Measurements from ENCODE around the gene TMEM151B. TPM values are rescaled to one million over a fixed set of nuclear protein-coding genes. Genes with fewer than 3 reads are reported as not detected.

The TMEM151B gene
- not detected for total RNA-seq

DNA sequence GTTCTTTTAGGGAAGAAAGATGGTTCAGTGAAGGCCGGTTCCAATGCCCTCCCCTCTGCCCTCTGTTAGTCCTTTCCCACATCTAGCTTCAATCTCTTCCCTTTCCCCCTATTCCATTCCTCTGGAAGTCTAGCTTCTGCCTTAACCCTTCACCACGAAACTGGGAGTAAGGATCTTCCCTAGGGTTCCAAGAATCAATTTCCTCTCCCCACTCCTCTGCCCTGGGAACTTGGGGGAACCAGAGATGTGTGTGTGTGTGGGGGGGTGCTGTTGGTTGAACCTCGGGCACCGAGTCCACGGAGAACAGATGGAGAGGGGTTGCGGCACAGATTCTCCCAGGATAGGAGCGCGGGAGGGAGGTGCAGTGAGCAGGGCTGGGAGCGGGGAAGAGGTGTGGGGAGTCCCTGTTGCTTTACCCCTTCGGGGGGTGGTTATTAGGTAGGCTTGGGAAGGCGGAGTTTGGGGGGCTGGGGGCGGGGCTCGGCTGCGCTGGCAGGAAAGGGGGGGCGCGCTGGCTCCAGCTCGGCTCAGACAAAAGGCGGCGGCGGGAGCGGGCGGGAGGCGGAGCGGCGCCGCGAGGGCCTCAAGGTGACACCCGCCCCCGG, at the start of gene TMEM151B:
Gene TMEM151B (plus strand): TSS at position 530 of the 605 bp plus-strand sequence. CDS start 293 bp downstream, outside the sequence.
- Histone ChIP-seq H3K27ac (no peak within 1 kb of the TSS), H3K4me1 (peaks cover 0 to 23% (median 11%) of the 10 kb centered on the region in 3 donors), H3K27me3 (peaks cover 0 to 71% (median 10%) of the 10 kb centered on the region in 4 donors), H3K36me3 (no peaks in the 10 kb centered on the region), H3K9me3 (no peaks in the 10 kb centered on the region), H3K4me3 (peak within 1 kb of the TSS in 3 of 4 donors; percentile 26 to 68 (median 50))
- TF ChIP-seq, protein P1, sequence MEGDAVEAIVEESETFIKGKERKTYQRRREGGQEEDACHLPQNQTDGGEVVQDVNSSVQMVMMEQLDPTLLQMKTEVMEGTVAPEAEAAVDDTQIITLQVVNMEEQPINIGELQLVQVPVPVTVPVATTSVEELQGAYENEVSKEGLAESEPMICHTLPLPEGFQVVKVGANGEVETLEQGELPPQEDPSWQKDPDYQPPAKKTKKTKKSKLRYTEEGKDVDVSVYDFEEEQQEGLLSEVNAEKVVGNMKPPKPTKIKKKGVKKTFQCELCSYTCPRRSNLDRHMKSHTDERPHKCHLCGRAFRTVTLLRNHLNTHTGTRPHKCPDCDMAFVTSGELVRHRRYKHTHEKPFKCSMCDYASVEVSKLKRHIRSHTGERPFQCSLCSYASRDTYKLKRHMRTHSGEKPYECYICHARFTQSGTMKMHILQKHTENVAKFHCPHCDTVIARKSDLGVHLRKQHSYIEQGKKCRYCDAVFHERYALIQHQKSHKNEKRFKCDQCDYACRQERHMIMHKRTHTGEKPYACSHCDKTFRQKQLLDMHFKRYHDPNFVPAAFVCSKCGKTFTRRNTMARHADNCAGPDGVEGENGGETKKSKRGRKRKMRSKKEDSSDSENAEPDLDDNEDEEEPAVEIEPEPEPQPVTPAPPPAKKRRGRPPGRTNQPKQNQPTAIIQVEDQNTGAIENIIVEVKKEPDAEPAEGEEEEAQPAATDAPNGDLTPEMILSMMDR (IDR thresholded peaks at IDR 0.05), result no peak
- TF ChIP-seq POLR2A (IDR thresholded peaks at IDR 0.05), result no peak
- intact Hi-C loops (cut with DNase I), result loop anchor here (5.0 kb wide), 1 partner anchor 67 kb away; no protein-coding TSS in a partner anchor
- no peak for DNase-seq
- 20 to 71% methylated on average over 2 to 6 of the region's 29 CpGs for WGBS, 2 donors

DNA sequence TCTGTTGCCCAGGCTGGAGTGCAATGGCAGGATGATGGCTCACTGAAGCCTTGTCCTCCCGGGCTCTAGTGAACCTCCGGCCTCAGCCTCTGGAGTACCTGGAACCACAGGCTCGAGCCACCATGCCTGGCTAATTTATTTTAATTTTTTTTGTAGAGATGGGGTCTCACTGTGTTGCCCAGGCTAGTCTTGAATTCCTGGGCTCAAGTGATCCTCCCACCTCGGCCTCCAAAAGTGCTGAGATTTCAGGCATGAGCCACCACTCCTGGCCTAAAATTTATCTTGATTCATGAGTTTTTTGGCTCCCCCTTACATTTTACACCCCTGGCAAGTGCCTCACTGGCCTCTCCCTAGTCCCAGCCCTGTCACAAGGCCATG, 49.3 kb upstream of the TMEM151B start:
- intact Hi-C loops (cut with DNase I), result no loop called here
- no peaks in the 10 kb centered on the region for H3K36me3 ChIP-seq
- no peak for DNase-seq
- no peaks in the 10 kb centered on the region for H3K9me3 ChIP-seq
- peaks cover 59 to 97% (median 73%) of the 10 kb centered on the region in 3 donors for H3K4me1 ChIP-seq
- no peaks in the 10 kb centered on the region for H3K27me3 ChIP-seq
- no peak overlapping the region for H3K4me3 ChIP-seq
- TF ChIP-seq, protein P1 (IDR thresholded peaks at IDR 0.05), result no peak
- no peak for TF ChIP-seq POLR2A (IDR thresholded peaks at IDR 0.05)
- H3K27ac ChIP-seq, result peak overlapping the region; percentile 66 to 91 (median 88)
- 82 to 83% methylated on average over 4 of the region's 4 CpGs for WGBS, 2 donors

DNA sequence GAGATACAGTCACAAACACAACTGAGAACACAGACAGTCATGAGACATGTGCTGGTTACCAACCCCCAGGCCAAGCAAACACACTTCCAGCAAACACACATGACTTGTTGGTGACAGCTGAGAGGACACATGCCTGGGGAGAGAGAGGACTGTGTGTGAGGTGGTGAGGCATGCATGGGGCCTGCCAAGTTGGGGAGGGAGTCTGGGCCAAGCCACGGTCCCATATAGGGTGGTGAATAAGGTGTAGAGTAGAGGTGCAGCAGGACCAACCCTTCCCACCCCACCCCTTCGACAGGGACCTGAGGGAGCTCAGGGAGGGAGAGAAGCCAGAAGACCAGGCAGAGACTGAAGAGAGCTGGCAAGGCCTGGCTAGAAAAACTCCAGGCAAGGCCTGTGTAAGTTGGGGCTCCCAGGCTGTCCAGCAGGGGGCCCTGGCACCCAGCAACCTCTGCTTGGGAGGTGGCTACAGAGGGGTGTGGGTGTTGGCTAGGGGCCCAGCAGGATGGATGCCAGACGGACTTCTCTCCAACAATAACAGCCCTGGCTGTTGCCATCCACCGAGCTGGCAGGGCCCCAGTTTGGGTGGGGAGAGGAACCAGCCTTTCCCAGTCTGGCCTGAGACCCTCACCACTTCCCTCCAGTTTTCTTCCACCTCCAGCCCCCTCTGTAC, 48.8 kb upstream of the TMEM151B start:
- TF ChIP-seq, protein P1 (IDR thresholded peaks at IDR 0.05), result peak; percentile 65 to 86 (median 84)
- no peak for TF ChIP-seq POLR2A (IDR thresholded peaks at IDR 0.05)
- Histone ChIP-seq H3K36me3 (no peaks in the 10 kb centered on the region), H3K4me1 (peaks cover 63 to 100% (median 78%) of the 10 kb centered on the region in 3 donors), H3K9me3 (no peaks in the 10 kb centered on the region), H3K4me3 (peak overlapping the region in 2 of 4 donors; percentile 79 to 85), H3K27me3 (no peaks in the 10 kb centered on the region), H3K27ac (peak overlapping the region; percentile 66 to 91 (median 88))
- intact Hi-C loops (cut with DNase I), result no loop called here
- DNase-seq, result peak; percentile 32
- WGBS, 2 donors, result 5 to 6% methylated on average over 2 of the region's 4 CpGs

DNA sequence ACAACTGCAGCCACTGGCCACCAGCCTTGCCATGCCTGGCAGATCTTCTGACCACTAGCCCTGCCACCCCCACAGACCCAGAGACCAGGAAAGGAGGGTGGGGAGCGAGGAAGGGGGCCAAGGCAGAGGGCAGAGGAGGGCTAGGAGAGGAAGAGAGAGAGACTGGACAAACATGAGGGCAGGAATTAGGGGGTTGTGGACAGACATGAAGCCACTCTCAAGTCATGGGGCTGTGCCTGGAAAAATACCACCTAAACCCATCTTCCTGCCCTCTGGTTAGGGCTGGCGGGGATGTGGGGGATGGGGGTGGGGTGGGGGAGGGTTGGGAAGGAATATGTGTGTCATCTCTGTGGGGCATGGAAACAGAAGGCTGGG, 48.3 kb upstream of the TMEM151B start:
- Histone ChIP-seq H3K27me3 (no peaks in the 10 kb centered on the region), H3K27ac (peak overlapping the region; percentile 66 to 91 (median 88)), H3K4me3 (peak overlapping the region in 2 of 4 donors; percentile 79 to 85), H3K9me3 (no peaks in the 10 kb centered on the region), H3K4me1 (peaks cover 63 to 100% (median 80%) of the 10 kb centered on the region in 3 donors), H3K36me3 (no peaks in the 10 kb centered on the region)
- DNase-seq, result no peak
- intact Hi-C loops (cut with DNase I), result no loop called here
- WGBS, 2 donors, result 76% methylated on average over 2 of the region's 2 CpGs; no CpG with 5 or more reads in 1 of the 2 donors
- TF ChIP-seq, protein P1 (IDR thresholded peaks at IDR 0.05), result no peak
